Activated naive CD4-positive, alpha-beta T cell (primary cell): Measurements from ENCODE around the gene RAPGEF4.

Experiments
- DNase-seq, 4 experiments: peaks; one replicate each; lab custom pipeline; 2025; lab: John Stamatoyannopoulos, UW

Gene RAPGEF4

GRCh38 chr2:172997031-172997430 lies 261.4 kb downstream of the RAPGEF4 start:
- no peak for DNase-seq

GRCh38 chr2:172998547-172999272 lies 263.1 kb downstream of the RAPGEF4 start:
- no peak for DNase-seq

- DNase-seq: no peak
These were observed 264.2 kb downstream of the RAPGEF4 start for GRCh38 chr2:172999641-173000386.

GRCh38 chr2:173001664-173002604 lies 266.3 kb downstream of the RAPGEF4 start:
- no peak for DNase-seq

- DNase-seq: no peak
These were observed 267.3 kb downstream of the RAPGEF4 start for GRCh38 chr2:173002751-173003541.

- no peak for DNase-seq
These were observed 273.1 kb downstream of the RAPGEF4 start for GRCh38 chr2:173008786-173009185.

GRCh38 chr2:173010233-173010632 lies 274.6 kb downstream of the RAPGEF4 start:
- no peak for DNase-seq

GRCh38 chr2:173016451-173016850 lies 280.8 kb downstream of the RAPGEF4 start:
- no peak for DNase-seq

GRCh38 chr2:173017646-173018420 lies 282.2 kb downstream of the RAPGEF4 start:
- no peak for DNase-seq

GRCh38 chr2:173019755-173020154 lies 284.1 kb downstream of the RAPGEF4 start:
- DNase-seq: no peak

GRCh38 chr2:173021939-173022371 lies 286.3 kb downstream of the RAPGEF4 start:
- DNase-seq: no peak

- no peak for DNase-seq
These were observed 288.1 kb downstream of the RAPGEF4 start for GRCh38 chr2:173023718-173024117.

GRCh38 chr2:173026479-173026878 lies 290.8 kb downstream of the RAPGEF4 start:
- no peak for DNase-seq

GRCh38 chr2:173027181-173028128 lies 291.8 kb downstream of the RAPGEF4 start:
- peak; percentile 27 to 56 (median 40) for DNase-seq

- no peak for DNase-seq
These were observed 292.5 kb downstream of the RAPGEF4 start for GRCh38 chr2:173028141-173028540.

GRCh38 chr2:173028671-173029070 lies 293.0 kb downstream of the RAPGEF4 start:
- no peak for DNase-seq

GRCh38 chr2:173030561-173031490 lies 295.2 kb downstream of the RAPGEF4 start:
- DNase-seq: no peak

GRCh38 chr2:173032032-173032431 lies 296.4 kb downstream of the RAPGEF4 start:
- DNase-seq: no peak
